HG03432 (cell line): Measurements from ENCODE around the gene EDAR.
A peak's percentile ranks its signal among the peaks of the same experiment; 100 is the strongest.

Experiments used
- ATAC-seq: cut with Tn5 transposase; IDR thresholded peaks from one replicate; pipeline ENCODE4 v1.9.1; 2021; ENCODE audit warnings: mild to moderate bottlenecking, moderate library complexity; ENCODE audit not compliant: unreplicated experiment

Gene EDAR

DNA sequence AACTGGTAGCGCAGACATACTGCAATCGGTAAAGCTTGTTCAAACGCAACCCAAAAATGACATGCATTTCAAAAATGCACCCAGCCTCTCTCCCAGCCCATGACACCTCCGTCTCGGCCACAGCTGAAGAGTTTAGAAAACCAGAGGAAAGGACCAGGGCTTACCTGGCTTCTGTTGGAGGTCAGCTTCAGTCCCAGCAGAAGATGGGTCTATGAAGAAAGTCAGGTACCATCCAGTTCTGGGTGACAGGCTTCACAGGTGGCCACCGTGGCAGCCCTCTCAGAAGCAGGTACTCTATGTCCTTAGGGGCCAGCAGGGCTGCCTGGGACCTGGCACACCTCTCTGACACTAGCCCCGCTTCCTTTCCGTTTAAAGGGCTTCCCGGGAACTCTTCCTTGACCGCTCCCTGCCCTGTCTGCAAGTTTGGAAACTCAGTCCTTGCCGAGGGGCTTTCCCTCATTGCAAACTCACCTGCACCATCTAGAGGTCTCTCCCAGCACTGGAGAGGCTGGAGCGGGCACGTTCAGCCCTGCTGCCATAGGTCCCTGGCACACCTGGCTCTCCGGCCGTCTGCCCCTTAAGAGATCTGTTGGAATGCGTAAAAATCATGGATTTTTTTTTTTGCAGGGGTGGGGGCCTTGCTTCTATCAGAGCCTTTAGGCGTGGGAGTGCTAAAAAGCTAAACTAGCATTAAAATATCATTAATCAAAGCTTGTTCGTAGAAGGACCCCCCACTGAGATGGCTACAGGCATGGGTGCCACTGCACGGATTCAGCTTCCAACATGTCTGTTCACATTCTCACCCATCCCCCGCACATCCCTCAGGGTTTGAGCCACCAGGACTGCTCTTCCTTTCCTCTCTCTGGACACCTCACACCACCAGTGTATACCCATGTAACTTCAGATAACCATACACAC is at the start of gene EDAR:
Gene EDAR (minus strand): TSS at position 425 of the 918 bp plus-strand sequence. CDS start 58,206 bp downstream, outside the sequence.
- peak; percentile 62 for ATAC-seq

- ATAC-seq: no peak
These were observed 44.2 kb upstream of the EDAR start for GRCh38 chr2:109033171-109033570.

DNA sequence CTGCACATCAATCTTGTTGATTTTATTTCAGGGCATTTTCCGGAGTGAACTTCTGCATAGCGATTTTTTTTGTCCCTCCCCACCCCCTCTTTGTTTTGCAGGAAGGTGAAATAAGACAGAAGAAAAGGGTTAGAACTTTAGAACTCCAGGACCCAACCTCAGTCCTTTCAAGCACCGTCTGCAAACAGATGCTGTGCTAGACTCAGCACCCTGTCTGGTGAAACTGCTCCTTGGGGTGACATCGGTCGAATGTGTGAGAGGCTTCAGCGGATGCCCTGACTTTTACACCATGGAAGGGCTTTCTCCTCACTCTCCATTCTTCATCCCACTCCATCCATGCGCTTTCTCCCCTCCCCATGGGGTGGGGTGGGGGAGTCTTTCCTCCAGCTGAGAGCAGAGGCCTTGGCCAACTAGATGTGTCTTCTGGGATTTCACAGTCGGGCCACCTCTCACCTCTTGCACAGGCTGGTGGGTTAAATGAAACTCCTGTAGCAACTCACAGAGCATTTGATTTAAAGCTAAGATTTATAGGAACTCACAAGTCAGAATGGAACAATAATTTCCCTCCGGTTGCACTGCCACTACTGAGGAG is 43.3 kb upstream of the EDAR start:
- no peak for ATAC-seq

GRCh38 chr2:109031476-109032228 is 42.6 kb upstream of the EDAR start:
- peak; percentile 64 for ATAC-seq

DNA sequence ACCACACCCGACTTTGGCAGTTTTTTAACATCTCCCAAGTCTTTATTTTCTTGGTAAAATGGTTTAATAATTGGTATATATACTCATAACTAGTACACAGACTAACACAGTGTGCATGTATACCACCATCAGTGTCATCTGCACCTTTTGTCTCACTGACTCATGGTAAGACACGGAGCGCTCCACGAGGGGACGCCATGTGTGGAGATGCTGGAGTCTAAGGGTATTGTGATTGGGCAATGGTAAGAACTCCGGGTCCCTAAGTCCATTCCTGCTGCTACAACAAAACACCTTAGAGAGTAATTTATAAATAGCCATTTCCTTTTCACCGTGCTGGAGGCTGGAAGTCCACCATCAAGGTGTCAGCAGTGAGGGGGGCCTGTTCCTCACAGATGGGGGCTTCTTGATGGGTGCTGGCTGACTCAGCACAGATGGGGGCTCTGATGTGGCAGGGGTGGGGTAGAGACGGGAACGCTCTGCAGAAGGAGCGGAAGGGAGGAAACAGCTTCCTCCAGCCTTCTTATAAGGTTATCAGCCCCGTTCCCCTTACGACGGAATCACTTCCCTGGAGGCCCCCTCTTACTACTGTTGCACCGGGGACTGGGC is 42.0 kb upstream of the EDAR start:
- no peak for ATAC-seq

- no peak for ATAC-seq
These were observed 40.6 kb upstream of the EDAR start for GRCh38 chr2:109029490-109030201.

DNA sequence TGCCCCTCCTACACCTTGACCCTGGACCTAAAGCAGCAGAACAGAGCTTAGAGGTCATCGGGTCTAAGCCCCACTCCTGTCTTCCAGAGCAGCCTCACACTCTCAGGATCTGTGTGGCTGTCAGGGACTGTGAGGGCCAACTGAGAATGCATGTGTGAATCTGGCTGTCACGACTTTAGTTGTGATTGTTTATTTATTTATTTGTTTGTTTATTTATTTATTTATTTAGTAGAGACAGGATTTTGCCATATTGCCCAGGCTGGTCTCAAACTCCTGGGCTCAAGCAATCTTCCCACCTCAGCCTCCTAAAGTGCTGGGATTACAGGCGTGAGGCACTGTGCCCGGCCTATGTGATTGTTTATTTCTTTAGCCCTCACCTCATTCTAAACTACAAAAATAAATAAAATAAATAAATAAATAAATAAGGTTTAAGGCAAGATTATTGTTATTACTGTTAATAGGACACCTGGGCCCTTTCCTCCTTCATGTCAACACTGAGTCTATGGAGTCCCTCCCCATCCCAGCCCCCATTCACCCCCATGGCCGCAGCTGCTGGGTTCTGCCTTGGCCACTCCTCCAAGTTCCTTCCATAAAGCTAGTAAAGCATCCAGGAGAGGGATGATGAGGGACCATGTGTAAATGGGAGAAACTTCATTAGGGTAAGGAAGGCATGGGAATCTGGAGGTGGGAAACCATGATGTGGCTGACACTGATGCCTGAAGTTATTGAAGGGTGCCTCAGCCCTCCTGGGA is 39.9 kb upstream of the EDAR start:
- no peak for ATAC-seq

DNA sequence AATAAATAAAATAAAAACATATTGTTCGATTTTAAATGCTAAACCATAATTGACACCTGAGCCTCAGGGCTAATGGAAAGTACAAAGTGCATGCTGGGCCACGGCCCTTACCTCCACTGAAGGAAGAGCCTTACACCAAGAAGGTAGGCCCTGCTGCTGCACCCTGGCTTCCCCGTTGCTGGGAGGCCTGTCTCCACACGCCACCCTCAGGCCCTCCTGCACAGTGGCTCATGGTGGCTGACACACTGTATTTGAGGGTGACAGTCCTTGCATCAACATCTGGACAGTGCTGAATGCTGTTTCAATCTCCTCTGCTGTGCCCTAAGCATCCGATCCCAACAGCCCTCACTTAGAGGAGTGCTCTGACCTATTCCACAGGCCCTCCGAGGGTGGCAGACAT is 39.3 kb upstream of the EDAR start:
- no peak for ATAC-seq

GRCh38 chr2:109027702-109028101 is 38.7 kb upstream of the EDAR start:
- ATAC-seq: no peak

- no peak for ATAC-seq
These were observed 35.5 kb upstream of the EDAR start for GRCh38 chr2:109024477-109024876.

DNA sequence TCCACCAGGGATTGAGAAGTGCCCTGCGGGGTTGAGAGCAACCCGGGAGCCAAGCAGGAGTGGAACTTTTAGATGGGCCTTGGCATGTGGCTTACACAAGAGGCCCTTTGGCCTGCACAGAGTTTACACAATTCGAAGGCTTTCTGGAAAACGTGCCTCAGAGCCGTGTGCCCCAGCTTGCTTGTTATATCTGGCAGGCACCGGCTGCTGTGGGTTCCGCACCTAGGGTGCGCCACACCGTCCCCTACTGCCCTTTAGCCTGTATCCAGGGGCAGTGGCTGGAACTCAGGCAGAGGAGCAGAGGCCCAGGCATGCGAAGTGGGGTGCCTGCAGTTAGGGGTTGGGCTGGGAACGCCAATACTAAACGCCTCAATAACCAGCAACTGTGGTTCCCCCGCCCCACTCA is 32.9 kb upstream of the EDAR start:
- no peak for ATAC-seq

DNA sequence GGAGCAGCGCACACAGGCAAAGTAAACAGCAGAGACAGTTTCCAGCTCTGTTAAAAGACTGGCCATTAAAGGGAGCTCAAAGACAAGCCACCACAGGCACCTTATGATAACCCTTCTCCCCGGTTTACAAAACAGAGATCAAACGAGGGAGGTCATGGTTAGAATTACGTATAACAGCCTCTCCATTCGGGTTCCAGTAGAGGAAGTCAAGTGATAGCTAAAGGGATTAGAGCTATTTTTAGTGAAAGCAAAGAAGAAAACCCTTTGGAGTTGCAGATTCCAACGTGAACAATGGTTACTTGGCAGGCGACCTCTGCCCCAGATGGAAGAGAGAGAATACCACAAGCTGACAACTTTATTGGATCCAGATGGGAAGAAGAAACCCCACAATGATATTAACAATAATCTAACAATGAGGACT is 31.2 kb upstream of the EDAR start:
- ATAC-seq: no peak

DNA sequence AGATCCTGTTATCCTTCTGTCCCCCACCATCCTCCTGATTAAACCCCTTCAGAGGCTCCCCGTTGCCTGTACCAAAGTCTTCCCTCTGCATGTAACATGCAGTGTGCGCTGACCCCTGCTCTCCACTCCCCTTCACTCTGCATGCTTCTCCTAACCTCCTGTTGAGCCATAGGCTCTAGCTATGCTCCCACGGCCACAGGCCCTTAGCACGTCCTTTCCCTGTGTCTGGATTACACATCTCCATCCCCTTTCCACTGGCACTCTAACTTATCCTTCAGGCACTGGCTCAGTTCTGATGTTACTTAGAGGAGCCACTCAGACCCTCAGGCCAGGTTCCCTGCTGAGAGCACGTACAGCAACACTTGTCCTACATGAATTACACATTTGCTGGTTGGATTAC is 29.4 kb upstream of the EDAR start:
- no peak for ATAC-seq

- ATAC-seq: no peak
These were observed 28.0 kb upstream of the EDAR start for GRCh38 chr2:109017017-109017416.

DNA sequence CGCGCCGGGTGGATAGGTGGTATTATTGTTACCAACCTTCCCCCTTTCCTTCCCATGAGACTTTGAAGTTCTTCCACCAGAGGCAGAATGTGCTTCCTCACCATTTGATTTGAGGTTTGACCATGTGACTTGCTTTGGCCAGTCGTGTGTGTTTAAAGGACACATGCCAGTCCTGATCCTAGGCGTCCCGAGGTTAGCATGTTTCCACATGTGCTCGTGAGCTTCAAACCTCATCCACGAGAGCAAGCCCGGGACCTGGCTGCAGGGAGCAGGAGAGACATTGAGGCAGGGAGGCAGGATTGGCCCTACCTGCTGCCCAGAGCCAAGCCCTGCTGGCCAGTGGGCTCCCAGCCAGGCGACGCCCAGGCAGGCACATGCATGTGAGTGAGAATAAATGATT is 27.4 kb upstream of the EDAR start:
- no peak for ATAC-seq

- no peak for ATAC-seq
These were observed 25.5 kb upstream of the EDAR start for GRCh38 chr2:109014476-109014875.

DNA sequence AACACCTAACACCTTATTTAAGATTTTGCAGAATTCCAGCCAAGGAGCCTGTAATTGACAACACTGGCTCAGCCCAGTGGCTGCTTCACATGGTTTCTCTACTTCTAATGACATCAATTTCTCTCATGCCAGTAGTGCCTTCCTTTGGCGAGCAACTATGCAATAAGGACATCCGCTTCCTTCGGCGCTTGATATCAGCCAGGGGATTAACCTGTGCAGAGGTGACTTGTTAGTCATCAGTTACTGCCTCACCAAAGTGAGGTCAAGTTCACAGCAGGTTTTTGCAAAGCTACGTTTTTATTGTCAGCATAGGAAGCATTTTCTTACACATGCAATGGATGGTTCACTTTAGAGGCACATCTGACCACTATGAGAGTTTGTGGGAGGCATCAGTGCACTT is 24.0 kb upstream of the EDAR start:
- ATAC-seq: no peak

GRCh38 chr2:109009920-109010610 is 21.0 kb upstream of the EDAR start:
- ATAC-seq: no peak

- ATAC-seq: no peak
These were observed 18.0 kb upstream of the EDAR start for GRCh38 chr2:109006971-109007370.
